Jurkat, Clone E6-1 (cell line): ENCODE results near the gene FUNDC2.

Experiments
- DNase-seq: peaks from one replicate; pipeline ENCODE4 v3.0.0-alpha.2; 2011; ENCODE audit warnings: low read depth, low spot score
- H3K4me3 ChIP-seq: 2 replicates; pipeline ENCODE4 v1.5.1; 2011; ENCODE audit warnings: mild to moderate bottlenecking, low read length, control low read depth, moderate library complexity

The FUNDC2 gene

DNA sequence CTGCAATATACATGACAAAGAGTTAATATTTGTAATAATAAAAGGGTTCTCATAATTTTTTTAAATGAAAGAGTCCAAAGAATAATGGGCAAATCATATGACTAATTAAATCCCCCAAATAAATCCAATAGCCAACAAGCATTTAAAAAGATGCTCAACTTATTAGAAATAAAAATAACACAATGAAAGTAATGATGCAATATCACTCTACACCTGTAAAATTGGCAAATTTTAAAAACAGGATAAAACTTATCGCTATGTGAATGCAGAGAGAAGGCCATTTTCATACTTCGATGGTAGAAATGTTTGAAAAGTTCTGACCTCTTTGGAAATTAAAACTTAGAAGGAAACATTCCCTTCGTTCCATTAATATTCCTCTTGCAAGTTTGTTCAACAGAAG is 6.1 kb upstream of the FUNDC2 start:
- no peak for DNase-seq
- no peak overlapping the region for H3K4me3 ChIP-seq

DNA sequence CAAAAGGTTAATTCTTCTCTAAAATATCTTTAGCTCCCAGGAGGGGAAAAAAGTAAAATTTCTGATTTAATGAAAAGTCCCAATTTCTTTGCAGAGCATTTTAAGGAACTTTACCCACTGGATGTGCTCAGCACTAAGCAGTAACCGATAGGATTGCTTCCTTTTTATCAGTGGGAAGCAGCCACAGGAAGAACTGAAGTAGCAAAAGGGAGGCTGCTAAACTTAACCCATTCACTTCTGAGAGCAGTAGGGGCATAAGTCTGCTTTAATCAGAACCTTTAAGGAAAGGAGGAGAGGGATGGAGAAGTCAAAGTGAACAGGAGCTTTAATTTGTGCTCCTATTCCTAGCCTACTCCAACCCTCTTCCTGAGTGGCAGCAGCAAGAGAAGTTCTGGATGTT is 4.1 kb upstream of the FUNDC2 start, which contains the start of gene F8:
F8 (minus strand) TSS at position 139 of the 400 bp plus-strand sequence. CDS start 171 bp downstream, outside the sequence.
- H3K4me3 ChIP-seq, result no peak within 1 kb of the TSS
- no peak for DNase-seq

DNA sequence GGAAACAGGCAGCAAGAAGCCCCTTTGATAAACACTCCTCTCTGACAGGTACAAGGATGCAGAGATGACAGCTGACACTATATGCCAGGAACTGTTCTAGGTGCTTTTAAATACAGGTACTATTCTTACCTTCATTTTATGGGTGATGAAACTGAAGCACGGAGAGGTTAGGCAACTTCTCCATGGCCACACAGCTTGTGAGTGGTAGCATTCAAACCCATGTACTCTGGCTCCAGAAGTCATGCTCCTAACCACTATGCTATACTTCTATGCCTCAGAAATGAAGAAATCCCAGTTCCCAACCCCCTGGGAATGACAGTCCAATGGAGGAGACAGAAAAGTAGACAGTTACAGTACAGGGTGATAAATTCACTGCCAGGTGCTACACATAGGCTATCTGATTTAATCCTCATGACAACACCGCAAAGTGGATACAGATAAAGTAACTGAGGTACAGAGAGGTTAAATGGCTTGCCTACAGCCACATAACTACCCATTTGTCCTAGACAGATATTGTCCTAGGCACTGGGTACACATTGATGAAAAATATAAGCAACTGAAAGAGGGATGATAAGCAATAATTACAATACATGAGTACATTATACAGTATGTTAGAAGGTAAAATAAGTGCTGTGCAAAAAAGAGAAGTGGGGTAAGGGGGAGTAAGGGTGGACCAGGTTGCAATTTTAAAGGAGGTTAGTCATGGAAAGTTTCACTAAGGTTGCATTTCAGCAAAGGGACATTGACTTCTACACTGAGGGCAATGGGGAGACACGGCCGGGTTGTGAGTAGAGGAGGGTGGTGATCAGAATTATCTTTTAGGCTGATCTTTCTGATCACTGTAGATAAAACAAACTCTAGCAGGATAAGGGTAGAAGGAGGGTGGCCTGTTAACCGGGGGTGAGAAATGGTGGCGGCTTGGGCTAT is 2.5 kb upstream of the FUNDC2 start:
- DNase-seq, result no peak
- H3K4me3 ChIP-seq, result no peak overlapping the region

DNA sequence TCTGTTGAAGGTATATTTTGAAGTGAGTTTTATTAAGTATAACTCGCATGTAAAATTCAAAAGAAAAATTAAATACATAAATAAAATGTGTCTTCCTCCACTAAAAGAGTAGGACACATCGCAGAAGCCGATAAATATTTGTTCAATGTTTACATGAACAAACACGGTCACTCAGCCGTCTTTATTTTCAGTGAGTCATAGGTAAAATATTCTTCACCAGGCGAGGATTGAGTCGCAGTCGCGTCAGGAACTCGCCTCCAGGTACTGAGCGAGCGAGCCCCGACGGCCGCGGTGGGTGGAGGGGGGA is 271 bp upstream of the FUNDC2 start:
- DNase-seq, result no peak
- H3K4me3 ChIP-seq, result peak overlapping the region; percentile 51

DNA sequence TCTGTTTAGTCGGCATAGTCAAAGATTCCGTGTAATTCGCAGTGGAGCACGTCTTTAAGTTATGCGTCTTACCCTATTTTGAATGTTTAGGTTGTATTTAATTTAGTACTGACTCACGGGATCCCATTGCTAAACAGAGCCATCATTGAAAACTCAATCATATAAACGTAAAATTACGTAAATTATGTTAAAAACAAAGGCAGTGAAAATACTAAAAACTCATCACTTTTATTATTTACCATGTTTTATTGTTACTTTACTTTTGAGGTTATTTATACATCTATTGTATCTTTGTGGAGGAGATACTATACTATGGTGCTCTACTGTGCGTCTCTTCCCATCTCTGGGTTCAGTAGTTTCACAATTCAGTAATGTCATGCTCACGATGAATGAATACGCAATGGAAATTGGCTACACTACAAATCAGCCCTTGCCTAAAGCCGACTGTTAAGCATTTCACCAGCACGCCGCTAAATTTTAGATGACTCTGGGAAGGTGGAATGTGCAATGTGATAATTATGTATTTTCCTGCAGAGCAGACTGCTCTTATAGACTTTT is 944 bp downstream of the FUNDC2 start:
- peak overlapping the region; percentile 84 for H3K4me3 ChIP-seq
- DNase-seq, result no peak

DNA sequence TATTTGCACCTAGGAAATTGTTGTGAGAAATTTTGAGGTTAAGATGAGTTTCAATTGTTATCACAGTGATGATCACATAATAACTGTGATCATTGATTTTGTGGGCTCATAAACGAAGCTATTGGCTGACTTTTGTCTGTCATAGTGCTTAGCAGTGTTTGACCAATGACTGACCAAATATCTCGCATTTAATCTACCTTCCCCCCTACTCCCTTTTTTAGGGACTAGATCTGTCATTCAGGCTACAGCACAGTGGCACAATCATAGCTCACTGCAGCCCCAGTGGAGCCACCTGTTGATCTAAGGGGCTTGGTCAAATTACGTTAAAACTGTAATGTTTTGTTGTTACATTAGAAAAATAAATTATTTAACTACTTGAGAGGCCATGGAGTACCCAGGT is 1.5 kb downstream of the FUNDC2 start:
- no peak for DNase-seq
- peak overlapping the region; percentile 84 for H3K4me3 ChIP-seq

DNA sequence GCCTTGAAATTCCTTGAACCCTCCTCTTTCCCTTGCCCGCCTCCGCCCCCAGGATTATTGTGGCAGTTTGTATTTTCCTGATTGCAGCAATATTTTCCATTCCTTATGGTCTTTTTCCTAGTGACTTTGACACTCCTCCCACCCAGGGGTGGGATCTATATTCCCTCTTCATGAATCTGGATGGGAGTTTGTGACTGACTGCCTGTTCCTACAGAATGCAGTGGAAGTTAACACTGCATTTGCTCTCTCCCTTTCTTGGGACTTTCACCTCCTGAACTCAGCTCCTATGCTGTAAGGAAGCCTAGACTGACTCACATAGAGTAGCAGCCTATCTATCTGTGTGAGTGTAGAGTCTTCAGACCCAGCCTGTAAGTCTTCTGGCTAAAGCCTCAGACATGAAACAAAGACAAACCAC is 2.2 kb downstream of the FUNDC2 start:
- DNase-seq, result no peak
- H3K4me3 ChIP-seq, result no peak overlapping the region

DNA sequence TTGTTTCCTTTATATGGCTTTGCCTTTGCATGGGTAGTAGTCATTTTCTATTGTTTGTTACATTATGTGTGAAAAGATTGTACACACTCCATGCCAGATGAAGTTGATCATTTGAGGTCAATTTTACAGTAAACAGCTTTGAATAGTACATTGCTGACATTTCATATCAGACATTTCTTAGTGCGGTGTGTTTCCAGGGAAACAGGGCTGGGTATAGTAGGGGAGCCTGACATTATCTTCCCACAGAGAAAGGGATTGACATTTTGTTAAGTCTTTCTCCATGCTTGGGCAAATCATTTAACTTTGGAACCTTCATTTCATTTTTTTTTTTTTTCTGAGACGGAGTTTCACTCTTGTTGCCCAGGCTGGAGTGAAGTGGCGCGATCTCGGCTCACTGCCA is 5.0 kb downstream of the FUNDC2 start:
- no peak for DNase-seq
- no peak overlapping the region for H3K4me3 ChIP-seq

DNA sequence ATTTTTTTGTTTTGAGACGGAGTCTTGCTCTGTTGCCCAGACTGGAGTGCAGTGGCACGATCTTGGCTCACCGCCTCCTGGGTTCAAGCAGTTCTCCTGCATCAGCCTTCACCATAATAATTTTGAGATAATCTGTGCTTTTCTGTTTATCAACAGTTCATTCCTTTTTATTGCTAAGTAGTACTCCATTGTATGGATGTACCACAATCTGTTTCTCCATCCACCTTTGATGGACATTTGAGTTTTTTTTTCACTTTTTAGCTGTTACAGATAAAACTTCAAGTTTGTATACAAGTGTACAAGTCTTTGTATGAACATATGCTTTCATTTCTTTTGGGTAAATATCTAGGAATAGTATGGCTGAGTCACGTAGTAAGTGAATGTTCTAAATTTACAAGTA is 9.0 kb downstream of the FUNDC2 start:
- no peak for DNase-seq

DNA sequence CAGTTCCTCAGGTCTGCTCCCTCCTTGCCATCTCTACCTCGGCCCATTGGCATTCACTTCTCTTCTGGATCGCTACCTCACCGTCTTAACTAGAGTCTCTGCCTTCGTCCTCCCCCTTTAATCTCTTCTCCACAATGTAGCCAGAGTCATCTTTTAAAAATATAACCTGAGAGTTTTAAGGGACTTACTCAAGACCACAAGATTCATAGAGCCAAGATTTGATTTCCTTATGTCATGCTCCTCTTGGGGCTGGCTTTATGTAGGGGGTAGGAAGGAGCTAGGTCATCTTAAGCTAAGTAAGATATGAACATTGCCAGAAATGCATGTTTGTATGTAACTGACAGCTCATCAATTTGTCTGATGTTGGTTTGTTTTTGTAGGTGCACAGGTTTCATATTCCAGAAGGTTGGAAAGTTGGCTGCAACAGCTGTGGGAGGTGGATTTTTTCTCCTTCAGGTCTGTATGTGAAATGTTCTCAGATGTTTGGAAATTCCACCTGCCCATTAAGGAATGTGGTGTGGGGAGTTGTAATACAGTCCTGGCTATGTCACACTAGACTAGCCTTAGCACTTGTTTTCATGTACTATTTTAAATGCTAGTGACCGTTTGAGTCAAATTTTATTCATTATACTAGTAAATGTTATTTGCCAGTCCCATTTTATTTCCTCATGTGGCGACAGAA is 19.6 kb downstream of the FUNDC2 start:
- no peak overlapping the region for H3K4me3 ChIP-seq
- DNase-seq, result no peak

More for the DNA sequence above, 9.0 kb downstream of the FUNDC2 start:
- no peak overlapping the region for H3K4me3 ChIP-seq

DNA sequence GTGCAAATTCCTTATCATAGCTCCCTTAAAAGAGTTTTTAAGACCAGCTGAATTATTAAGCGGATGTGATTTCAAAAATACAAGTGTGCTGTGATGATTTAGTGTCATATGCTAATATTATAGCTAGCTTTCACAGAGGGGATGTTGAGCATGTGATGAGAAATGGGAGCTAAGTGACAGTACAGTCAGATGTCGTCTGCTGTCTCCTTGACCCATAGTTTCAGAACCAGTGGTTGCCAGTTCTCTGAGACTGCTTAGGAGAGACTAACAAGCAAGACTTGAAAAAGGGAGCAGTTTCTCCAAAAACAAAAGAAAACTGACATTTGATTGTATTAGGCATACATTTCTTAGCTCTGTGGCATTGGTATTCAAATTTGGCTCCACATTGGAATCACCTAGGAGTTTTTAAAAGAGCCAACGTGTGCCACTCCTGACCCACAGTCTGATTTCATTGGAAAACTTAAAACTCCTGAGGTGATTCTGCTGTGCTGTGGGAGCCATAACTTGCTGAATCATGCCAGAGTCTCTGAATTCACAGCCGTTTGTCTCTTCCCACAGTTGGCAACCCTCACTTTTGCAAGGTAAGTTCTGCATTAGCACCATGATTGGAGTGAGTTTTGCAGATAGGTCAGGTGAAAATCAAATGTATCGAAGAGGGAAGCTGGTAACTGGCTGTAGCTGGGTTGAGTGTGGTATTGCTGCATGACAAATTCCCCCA is 20.3 kb downstream of the FUNDC2 start:
- H3K4me3 ChIP-seq, result no peak overlapping the region
- DNase-seq, result no peak

DNA sequence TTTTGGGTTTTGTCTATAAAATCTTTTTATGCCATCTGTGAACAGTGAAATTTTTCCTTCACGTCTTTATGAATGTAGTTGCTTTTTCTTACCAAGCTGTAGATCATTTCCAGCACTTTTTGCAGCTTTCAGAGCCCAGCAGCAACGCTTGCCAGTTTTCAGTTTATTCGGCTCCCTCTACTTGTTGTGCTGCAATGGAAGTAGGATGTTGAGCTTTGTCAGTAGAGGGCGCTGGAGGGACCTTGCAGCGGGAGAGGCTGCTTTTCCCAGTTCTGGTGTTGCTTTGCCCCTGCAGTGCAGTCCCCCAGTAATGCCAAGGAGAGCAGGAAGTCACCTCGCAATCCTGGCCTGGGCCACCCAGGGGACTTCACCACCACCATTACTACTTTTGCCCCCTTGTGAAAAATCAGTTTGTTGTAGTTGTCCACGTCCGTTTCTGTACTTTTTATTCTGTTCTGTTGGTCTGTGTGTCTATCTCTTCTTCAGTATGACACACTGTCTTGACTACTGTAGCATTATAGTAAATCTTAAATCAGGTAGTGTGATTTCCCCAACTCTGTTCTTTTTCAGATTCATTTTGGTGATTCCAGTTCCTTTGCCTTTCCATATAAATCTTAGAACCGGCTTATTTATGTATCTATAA is 22.5 kb downstream of the FUNDC2 start:
- H3K4me3 ChIP-seq, result no peak overlapping the region
- DNase-seq, result peak; percentile 78

DNA sequence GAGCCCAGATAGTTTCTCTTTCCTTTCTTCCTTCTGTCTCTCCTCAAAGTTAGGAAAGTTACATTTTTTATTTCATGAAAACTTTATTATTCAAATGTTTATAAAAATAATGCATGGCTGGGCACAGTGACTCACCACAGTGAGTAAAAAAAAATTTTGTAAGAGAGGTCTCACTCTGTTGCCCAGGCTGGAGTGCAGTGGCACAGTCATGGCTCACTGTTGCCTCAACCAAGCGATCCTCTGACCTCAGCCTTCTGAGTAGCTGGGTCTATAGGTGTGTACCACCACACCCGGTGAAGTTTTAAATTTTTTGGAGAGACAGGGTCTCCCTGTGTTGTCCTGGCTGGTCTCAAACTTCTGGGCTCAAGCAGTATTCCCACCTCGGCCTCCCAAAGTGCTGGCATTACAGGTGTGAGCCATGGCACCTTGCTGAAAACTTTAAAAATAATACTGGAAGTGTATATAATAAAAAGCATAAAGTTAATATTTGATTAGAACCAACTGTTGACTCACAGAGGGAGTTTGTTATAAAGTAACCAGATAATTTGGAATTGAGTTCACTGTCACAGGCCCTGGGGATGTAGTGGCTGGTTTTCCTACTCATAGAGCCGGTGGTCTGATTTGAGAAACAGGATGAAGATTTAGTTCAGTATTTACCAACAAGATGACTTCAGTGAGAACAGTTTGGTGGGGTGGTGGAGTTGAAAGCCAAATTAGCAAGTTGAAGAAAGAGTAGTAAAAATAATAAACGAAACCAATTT is 26.3 kb downstream of the FUNDC2 start:
- DNase-seq, result no peak
- no peak overlapping the region for H3K4me3 ChIP-seq

DNA sequence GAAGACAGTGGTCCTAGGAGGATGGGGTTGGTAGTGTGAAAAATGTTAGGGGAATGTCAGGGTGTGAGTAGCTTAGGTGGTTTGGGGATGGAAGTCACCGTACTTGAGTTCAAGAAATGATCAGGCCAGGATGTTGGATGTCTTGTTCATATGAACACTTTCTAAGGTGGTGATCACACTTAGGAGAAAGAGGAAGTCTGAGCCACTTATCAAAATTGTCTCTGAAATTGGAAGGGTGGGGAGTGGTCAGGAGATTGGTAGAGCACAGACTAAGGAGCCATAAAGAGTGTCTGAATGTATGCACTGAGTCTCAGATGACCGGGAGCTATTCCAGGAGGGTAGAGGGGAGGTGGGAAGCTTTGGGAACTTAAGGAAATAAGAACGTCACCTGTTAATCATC is 27.0 kb downstream of the FUNDC2 start:
- DNase-seq, result no peak
- H3K4me3 ChIP-seq, result no peak overlapping the region

DNA sequence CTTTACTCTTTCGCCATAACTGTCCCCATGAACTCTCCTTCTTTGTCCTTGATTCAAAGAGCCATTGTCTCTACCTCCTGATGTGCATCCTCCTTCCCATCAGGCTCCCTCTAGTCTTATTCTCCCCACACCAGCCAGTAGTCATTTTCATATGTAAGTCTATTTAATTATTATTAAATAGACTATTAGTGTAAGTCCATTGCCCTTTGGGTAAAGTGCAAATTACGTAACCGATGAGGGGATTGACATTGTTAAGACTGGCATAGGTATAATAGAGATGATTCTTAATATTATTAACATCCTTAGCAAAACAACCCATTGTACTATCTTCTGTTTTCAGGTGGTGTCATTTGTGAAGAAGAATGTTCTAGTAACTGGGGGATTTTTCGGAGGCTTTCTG is 27.6 kb downstream of the FUNDC2 start:
- H3K4me3 ChIP-seq, result no peak overlapping the region
- no peak for DNase-seq

DNA sequence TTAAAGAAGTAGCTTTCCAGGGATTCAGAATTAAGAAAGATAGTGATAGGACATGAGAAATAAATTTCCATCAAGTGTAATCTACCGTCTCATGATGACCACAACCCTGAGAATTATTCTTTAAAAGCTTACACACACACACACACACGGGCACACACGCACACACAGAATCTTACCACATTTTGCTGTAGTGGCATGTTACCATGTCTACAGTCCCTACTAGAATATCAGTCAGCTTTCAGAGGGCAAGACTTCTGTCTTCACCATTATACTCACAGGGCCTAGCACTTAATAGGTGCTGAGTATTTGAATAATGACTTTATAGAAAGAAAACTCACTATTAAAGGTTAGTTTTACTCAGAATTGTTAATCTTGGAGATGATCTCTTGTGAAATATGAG is 28.9 kb downstream of the FUNDC2 start:
- DNase-seq, result no peak
- no peak overlapping the region for H3K4me3 ChIP-seq

DNA sequence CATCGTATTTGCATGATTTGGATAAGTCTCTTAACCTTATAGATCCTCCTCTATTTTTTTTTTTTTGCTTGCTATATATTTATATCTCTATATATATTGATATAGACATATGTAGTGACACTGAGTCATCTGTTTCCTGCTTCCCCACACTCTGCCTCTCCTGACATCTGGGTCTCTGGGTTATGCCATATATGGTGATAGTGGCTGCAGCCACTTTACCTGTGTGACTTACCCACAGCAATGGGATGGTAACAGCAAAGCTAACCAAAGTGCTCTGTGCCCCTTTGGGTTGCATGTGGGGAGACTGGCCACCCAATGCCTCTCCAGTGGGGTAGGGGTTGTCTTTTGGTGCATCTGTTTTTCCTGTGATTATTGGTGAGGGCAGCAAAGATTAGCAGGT is 29.8 kb downstream of the FUNDC2 start:
- no peak for DNase-seq
- H3K4me3 ChIP-seq, result no peak overlapping the region
